ENCODE data around the gene MAEL.

MAEL gene

DNA sequence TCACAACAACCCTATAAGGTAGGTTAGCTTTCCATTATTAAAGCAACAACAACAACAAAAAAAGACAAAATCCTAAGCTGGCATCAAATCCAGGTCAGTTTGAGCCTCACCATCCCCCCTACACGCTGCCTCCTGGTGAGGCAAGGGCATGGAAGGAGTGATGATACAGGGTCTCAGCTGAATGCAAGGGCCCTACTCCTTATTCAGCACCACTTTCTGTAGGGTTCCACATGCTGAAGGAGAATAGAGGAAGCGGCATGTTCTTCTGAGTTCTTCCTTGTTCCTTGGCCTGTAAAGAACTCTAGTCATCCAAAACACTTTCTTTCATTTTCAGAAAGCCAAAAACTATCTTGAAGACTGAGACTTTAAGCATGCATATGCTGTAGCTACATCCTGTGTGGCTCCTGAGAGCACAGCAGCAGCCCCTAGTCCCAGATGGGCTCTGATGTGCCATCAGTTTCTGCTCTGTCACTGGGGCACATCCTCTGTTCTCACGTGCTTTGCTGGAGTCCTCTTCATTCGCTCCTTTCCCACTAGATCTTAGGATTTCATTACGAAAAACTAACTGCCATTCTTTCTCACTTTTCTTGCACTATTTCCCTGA is 19.9 kb upstream of the MAEL start:
- ChIA-PET CTCF (interaction anchor here (0.9 to 3.8 kb wide), 5 partner anchors 8 to 90 kb away, joined by 3 to 13 read pairs (median 4); no protein-coding TSS in a partner anchor), POLR2A (no interaction called here)
- TF ChIP-seq, protein P1, sequence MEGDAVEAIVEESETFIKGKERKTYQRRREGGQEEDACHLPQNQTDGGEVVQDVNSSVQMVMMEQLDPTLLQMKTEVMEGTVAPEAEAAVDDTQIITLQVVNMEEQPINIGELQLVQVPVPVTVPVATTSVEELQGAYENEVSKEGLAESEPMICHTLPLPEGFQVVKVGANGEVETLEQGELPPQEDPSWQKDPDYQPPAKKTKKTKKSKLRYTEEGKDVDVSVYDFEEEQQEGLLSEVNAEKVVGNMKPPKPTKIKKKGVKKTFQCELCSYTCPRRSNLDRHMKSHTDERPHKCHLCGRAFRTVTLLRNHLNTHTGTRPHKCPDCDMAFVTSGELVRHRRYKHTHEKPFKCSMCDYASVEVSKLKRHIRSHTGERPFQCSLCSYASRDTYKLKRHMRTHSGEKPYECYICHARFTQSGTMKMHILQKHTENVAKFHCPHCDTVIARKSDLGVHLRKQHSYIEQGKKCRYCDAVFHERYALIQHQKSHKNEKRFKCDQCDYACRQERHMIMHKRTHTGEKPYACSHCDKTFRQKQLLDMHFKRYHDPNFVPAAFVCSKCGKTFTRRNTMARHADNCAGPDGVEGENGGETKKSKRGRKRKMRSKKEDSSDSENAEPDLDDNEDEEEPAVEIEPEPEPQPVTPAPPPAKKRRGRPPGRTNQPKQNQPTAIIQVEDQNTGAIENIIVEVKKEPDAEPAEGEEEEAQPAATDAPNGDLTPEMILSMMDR (IDR thresholded peaks at IDR 0.05; ENCODE audit: control extremely low read depth, extremely low read depth, low read depth, missing control alignments) = no peak
- DNase-seq (ENCODE audit: extremely low spot score) = no peak

DNA sequence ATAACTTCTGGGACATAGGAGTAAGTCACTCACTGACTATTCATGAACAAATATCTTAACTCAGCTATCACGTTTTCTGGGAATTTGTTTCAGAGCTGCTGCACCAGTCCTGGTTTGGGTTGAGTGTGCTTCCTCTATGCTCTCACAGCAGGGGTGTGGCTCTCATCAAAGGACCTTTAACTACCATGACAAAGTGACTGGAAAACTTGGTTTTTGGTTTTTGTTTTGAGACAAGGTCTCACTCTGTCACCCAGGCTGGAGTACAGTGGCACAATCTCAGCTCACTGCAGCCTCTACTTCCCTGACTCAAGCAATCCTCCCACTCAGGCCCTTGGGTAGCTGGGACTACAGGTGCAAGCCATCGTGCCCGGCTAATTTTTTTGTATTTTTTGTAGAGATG is 17.8 kb upstream of the MAEL start:
- POLR2A ChIA-PET = no interaction called here
- TF ChIP-seq, protein P1 (IDR thresholded peaks at IDR 0.05; ENCODE audit: control extremely low read depth, extremely low read depth, low read depth, missing control alignments) = no peak
- CTCF ChIA-PET = interaction anchor here (1.2 to 2.0 kb wide), 2 partner anchors 8 to 21 kb away, joined by 4 to 5 read pairs; no protein-coding TSS in a partner anchor
- no peak for DNase-seq (ENCODE audit: extremely low spot score)

DNA sequence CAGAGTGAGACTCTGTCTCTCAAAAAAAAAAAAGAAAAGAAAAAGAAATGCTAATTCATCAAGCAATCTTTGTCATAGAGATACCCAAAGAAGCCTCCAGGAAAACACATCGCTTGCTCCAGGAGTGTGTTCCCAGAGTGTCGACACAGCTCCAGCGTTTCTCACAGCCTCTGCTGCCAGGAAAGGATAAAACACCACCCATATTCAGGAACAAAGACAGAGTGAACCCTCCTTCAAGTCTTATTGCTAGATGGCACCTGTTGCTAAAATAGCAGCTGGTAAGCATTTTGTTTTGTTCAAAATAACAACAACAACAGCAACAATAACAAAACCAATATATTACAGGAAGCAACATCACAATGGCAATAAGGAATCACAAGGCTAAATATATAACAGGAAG is 16.9 kb upstream of the MAEL start:
- POLR2A ChIA-PET = no interaction called here
- DNase-seq (ENCODE audit: extremely low spot score) = no peak
- CTCF ChIA-PET = interaction anchor here (1.5 kb wide), 1 partner anchor 11 kb away, joined by 5 read pairs; no protein-coding TSS in a partner anchor
- TF ChIP-seq, protein P1 (IDR thresholded peaks at IDR 0.05; ENCODE audit: control extremely low read depth, extremely low read depth, low read depth, missing control alignments) = no peak

DNA sequence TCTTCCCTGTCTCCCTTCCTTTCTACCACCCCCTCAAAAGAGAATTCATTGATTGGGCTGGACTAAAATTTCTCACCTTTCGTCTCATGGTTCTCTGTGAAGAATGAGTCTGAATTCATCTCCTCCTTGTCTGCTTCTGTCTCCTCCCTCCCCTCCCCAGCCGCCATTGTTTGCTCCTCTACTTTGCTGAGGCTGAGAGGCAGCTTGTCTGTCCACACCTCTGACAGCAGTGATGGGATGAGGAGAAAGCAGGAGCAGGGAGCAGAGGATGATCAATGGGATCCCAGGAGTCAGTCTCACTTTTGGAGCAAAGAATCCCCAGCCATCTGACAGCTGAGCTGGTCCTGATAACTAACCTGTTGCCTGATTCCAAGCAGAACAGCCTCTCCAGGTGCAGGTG is 16.3 kb upstream of the MAEL start:
- POLR2A ChIA-PET = no interaction called here
- no peak for DNase-seq (ENCODE audit: extremely low spot score)
- CTCF ChIA-PET = interaction anchor here (1.5 kb wide), 1 partner anchor 11 kb away, joined by 5 read pairs; no protein-coding TSS in a partner anchor
- TF ChIP-seq, protein P1 (IDR thresholded peaks at IDR 0.05; ENCODE audit: control extremely low read depth, extremely low read depth, low read depth, missing control alignments) = no peak

DNA sequence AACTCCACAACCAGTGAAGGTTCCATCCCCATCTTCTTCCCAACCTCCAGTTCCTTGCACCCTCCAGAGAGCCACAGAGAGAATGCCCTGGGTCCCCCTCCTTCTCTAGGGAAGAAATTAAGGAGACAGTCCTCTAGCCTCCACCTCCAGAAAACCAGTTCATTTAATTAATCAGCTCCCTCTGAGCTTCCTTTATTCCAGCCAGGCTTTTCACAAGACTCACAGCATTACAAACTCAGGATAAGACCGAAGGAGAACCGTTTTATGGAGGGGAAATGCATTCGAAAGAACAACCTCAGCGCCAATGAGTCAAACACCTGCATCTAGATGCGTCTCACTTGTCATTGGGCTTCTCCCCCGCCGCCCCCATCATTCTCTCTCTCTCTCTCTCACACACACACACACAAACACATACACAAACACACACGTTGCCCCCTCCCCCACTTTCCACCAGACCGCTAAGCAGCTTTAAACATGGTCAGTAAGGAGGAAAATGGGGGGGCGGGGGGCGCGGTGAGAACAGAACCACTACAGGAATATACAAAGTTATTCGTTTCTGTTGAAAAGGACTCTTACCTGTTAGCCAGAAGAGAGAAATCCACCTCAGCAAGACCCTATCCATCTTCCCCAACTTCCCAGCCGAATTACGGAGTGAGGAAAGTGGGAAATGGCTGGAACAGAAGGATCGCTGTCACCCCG is 14.3 kb upstream of the MAEL start:
- ChIA-PET POLR2A (interaction anchor here (0.6 kb wide), 1 partner anchor 624 kb away, joined by 7 read pairs; no protein-coding TSS in a partner anchor), CTCF (interaction anchor here (1.4 kb wide), 2 partner anchors 60 to 64 kb away, joined by 3 to 4 read pairs; no protein-coding TSS in a partner anchor)
- peak; percentile 34 for DNase-seq (ENCODE audit: extremely low spot score)
- TF ChIP-seq, protein P1 (IDR thresholded peaks at IDR 0.05; ENCODE audit: control extremely low read depth, extremely low read depth, low read depth, missing control alignments) = no peak

DNA sequence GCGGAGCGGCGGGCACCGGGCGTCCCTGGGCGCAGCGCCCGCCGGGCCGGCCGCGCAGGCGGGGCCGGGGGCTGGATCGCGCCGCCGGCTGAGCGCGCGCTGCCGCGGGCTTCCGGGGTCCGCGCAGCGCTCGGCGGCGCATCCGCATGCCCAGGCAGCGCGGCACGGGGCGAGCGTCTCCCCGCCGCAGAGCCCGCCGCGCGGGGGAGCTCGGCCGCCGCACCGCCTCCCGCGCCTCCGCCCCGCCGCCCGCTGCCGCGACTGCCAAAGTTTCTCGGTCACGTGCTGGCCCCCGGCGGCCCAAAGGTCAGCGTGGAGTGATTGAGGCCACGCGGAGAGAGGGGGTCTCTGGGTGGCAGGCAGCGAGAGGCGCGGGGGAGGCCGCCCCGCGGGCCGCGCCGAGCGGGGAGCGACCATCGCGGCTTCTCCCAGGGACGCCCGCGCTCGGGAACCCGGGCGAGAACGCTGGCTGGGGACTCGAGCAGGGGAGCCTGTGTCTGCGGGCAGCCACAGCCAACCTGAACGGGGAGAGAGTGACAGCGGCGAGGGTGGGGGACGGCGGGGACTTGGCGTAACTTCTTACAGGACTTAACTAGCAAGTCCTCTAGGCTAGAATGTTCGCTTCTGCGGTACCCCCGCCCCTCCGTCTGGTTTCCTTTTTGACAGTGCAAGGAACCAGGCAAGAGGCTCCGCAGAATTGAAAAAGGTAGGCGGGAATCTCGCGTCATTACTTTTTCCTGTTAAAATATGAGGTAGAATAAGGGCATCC is 13.5 kb upstream of the MAEL start, which contains the start of gene ILDR2:
Gene ILDR2, minus strand, starts transcription at position 180 of the 769 bp plus-strand sequence. CDS start 272 bp downstream, outside the sequence.
- peak; percentile 71 for DNase-seq (ENCODE audit: extremely low spot score)
- TF ChIP-seq, protein P1 (IDR thresholded peaks at IDR 0.05; ENCODE audit: control extremely low read depth, extremely low read depth, low read depth, missing control alignments) = peak; percentile 35
- CTCF ChIA-PET = interaction anchor here (2.5 kb wide), 1 partner anchor 83 kb away, joined by 6 read pairs; no protein-coding TSS in a partner anchor

More for the DNA sequence above, 13.5 kb upstream of the MAEL start, which contains the start of gene ILDR2:
- POLR2A ChIA-PET = no interaction called here

Measured in GM10248 (cell line).